MCF 10A (cell line): Measurements from ENCODE around the gene SERPINB1. TPM values are rescaled to one million over a fixed set of nuclear protein-coding genes. Genes with fewer than 3 reads are reported as not detected.

Source experiments
- BruUV-seq: library from RNA; stranded (reverse); fragments of 400-500 nt; replicated peaks from 2 replicates; lab custom pipeline; 2021; lab: Mats Ljungman, UMichigan
- CTCF ChIA-PET: fragments of 300-600 bp; sonication (Branson Sonifier 250); formaldehyde crosslinking; extraction: SDS; loops from one replicate; lab custom pipeline; 2021; ENCODE audit warnings: antibody characterized with exemption, inconsistent platforms; lab: Yijun Ruan, JAX
- POLR2A ChIA-PET: fragments of 300-600, 350-650 bp; sonication (Branson Sonifier 250); formaldehyde crosslinking; extraction: SDS; loops from one replicate; lab custom pipeline; 2020; ENCODE audit warnings: antibody characterized with exemption, inconsistent platforms; lab: Yijun Ruan, JAX
- DNase-seq: peaks from one replicate; pipeline ENCODE4 v3.0.0-alpha.2; 2018; ENCODE audit not compliant: unreplicated experiment
- H3K27ac Mint-ChIP-seq: one replicate; pipeline ENCODE4 v1.8.0; 2022; ENCODE audit warnings: mild to moderate bottlenecking, low read depth, mixed read lengths; ENCODE audit not compliant: unreplicated experiment
- H3K27me3 Mint-ChIP-seq: one replicate; pipeline ENCODE4 v1.8.0; 2022; ENCODE audit warnings: mixed read lengths; ENCODE audit not compliant: insufficient read depth, unreplicated experiment
- H3K36me3 Mint-ChIP-seq: one replicate; pipeline ENCODE4 v1.8.0; 2022; ENCODE audit warnings: mild to moderate bottlenecking, moderate library complexity, mixed read lengths; ENCODE audit not compliant: insufficient read depth, unreplicated experiment
- H3K4me1 Mint-ChIP-seq: one replicate; pipeline ENCODE4 v1.8.0; 2022; ENCODE audit warnings: mixed read lengths; ENCODE audit not compliant: insufficient read depth, unreplicated experiment
- H3K4me3 Mint-ChIP-seq: one replicate; pipeline ENCODE4 v1.8.0; 2022; ENCODE audit warnings: mild to moderate bottlenecking, moderate library complexity, mixed read lengths; ENCODE audit not compliant: unreplicated experiment
- H3K9me3 Mint-ChIP-seq: one replicate; pipeline ENCODE4 v1.8.0; 2022; ENCODE audit warnings: mixed read lengths; ENCODE audit not compliant: unreplicated experiment
- intact Hi-C: fragments of 100-400 bp; cut with micrococcal nuclease; formaldehyde crosslinking; loops from 2 replicates; pipeline ENCODE4 v1.14.1; 2022
- total RNA-seq: library from RNA; stranded (reverse); gene quantifications from 2 replicates; pipeline ENCODE4 v1.2.3, GENCODE V29; 2022
- TF ChIP-seq, protein P1 (sequence below): fragments of 200-600 bp; IDR thresholded peaks from one replicate; pipeline ENCODE4 v1.8.0; 2022; ENCODE audit warnings: antibody characterized with exemption, mild to moderate bottlenecking; ENCODE audit not compliant: unreplicated experiment

SERPINB1 gene
- total RNA-seq, 1 experiment from 2014 or later, result 20.8 TPM

DNA sequence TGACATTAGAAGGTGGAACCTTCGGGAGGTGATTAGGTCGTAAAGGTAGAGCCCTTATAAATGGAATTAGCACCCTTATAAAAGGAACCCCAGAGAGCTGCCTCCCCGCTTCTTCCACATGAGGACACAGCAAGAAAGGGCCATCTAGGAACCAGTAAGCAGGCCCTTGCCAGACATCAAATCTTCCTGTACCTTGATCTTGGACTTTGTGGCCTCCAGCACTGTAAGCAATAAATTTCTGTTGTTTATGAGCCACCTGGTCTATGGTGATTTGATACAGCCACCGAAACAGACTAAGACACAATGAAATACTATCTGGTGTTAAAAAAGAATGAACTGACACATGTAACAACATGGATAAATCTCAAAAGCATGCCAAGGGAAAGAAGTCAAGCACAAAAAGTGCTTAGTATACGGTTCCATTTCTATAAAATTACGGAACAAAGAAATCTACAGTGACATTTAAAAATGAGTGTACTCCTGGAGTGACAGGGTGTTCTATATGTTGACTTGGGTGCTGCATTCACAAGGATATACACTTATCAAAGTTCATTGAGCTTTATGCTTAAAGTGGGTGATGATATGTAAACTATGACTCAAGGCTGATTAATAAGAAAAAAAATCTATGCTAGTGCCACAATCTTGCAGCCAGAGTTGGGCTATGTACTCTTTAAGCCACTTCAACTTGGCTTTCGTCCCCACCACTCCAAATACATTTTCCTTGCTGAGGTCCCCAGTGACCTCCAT, 18.4 kb downstream of the SERPINB1 start:
- no peaks in the 10 kb centered on the region for H3K9me3 Mint-ChIP-seq
- ChIA-PET CTCF (no interaction called here), POLR2A (interaction anchor here (0.9 to 2.2 kb wide), 2 partner anchors 13 to 56 kb away, joined by 4 to 5 read pairs; no protein-coding TSS in a partner anchor)
- H3K27ac Mint-ChIP-seq, result no peak overlapping the region
- BruUV-seq, result no TSS peak
- TF ChIP-seq, protein P1, sequence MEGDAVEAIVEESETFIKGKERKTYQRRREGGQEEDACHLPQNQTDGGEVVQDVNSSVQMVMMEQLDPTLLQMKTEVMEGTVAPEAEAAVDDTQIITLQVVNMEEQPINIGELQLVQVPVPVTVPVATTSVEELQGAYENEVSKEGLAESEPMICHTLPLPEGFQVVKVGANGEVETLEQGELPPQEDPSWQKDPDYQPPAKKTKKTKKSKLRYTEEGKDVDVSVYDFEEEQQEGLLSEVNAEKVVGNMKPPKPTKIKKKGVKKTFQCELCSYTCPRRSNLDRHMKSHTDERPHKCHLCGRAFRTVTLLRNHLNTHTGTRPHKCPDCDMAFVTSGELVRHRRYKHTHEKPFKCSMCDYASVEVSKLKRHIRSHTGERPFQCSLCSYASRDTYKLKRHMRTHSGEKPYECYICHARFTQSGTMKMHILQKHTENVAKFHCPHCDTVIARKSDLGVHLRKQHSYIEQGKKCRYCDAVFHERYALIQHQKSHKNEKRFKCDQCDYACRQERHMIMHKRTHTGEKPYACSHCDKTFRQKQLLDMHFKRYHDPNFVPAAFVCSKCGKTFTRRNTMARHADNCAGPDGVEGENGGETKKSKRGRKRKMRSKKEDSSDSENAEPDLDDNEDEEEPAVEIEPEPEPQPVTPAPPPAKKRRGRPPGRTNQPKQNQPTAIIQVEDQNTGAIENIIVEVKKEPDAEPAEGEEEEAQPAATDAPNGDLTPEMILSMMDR, result no peak
- no peak for DNase-seq
- intact Hi-C loops, result no loop called here
- H3K36me3 Mint-ChIP-seq, result no peaks in the 10 kb centered on the region
- H3K4me3 Mint-ChIP-seq, result no peak overlapping the region
- H3K4me1 Mint-ChIP-seq, result peaks cover 20% of the 10 kb centered on the region
- H3K27me3 Mint-ChIP-seq, result no peaks in the 10 kb centered on the region

DNA sequence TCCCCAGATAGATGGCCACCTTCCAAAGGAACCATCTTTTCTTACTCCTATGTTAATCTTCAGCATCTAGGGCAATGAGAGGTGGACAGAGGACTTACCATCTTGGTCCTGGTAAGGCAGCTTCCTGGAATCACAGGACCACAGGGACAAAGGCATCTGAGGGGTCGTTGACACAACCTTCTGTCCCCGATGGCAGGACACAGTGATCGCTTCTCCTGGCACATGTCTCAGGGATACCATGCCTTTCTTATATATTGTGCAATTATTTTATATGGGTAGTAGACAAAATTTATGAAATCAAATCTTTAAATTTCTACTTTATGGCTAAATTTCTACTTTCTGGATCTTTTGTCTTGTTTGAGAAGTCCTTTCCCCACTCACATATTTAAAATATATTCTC, 20.1 kb downstream of the SERPINB1 start:
- BruUV-seq, result no TSS peak
- no peak overlapping the region for H3K4me3 Mint-ChIP-seq
- no peak overlapping the region for H3K27ac Mint-ChIP-seq
- DNase-seq, result no peak
- intact Hi-C loops, result no loop called here
- no peaks in the 10 kb centered on the region for H3K36me3 Mint-ChIP-seq
- no peaks in the 10 kb centered on the region for H3K27me3 Mint-ChIP-seq
- CTCF ChIA-PET, result no interaction called here
- POLR2A ChIA-PET, result no interaction called here
- H3K4me1 Mint-ChIP-seq, result peaks cover 32% of the 10 kb centered on the region
- peaks cover 7% of the 10 kb centered on the region for H3K9me3 Mint-ChIP-seq
- TF ChIP-seq, protein P1, result no peak

DNA sequence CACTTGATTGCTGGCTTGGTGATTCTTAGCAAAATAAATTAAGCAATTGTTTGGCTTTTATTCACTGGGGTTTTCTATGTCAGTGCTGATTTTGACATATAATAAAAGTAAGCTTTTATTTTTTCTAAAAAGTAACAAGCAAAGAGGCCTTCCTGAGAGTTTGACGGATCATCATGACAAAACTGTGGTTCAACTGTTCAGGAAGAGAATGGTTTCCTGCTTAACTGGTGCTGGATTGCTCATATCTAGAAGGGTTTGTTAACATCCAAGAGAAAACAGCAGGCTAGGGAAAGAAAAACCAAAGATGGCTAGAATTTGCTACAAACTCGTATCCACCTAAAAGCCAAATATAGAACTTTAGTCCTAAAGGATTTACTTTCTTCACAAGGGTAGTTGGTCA, 21.2 kb downstream of the SERPINB1 start:
- Mint-ChIP-seq H3K27me3 (no peaks in the 10 kb centered on the region), H3K4me1 (peaks cover 32% of the 10 kb centered on the region), H3K36me3 (no peaks in the 10 kb centered on the region), H3K27ac (no peak overlapping the region), H3K4me3 (no peak overlapping the region), H3K9me3 (peaks cover 13% of the 10 kb centered on the region)
- DNase-seq, result no peak
- ChIA-PET CTCF (no interaction called here), POLR2A (no interaction called here)
- no TSS peak for BruUV-seq
- intact Hi-C loops, result no loop called here
- TF ChIP-seq, protein P1, result no peak

- Mint-ChIP-seq H3K36me3 (no peaks in the 10 kb centered on the region), H3K27ac (no peak overlapping the region), H3K27me3 (no peaks in the 10 kb centered on the region), H3K4me1 (peaks cover 32% of the 10 kb centered on the region), H3K9me3 (peaks cover 16% of the 10 kb centered on the region), H3K4me3 (no peak overlapping the region)
- BruUV-seq, result no TSS peak
- TF ChIP-seq, protein P1, result no peak
- POLR2A ChIA-PET, result no interaction called here
- DNase-seq, result no peak
- intact Hi-C loops, result no loop called here
- CTCF ChIA-PET, result interaction anchor here (1.0 kb wide), 1 partner anchor 22 kb away, joined by 3 read pairs; the partner anchor contains the start of gene SERPINB1
Measured at GRCh38 chr6:2819978-2820377, 21.7 kb downstream of the SERPINB1 start.
